Keratinocyte (primary cell): ENCODE results near the gene SPG7. TPM values are rescaled to one million over a fixed set of nuclear protein-coding genes. Genes with fewer than 3 reads are reported as not detected.

Source experiments
- DNase-seq: peaks from one replicate; pipeline ENCODE4 v3.0.0-alpha.2; 2011; ENCODE audit warnings: low read depth, missing footprints, low spot score
- FAIRE-seq: peaks from 2 replicates; lab custom pipeline; 2011; peaks lifted over from hg19 to GRCh38; lab: Jason Lieb, UNC
- H2AFZ ChIP-seq: 2 replicates; pipeline ENCODE4 v1.6.0; 2012; ENCODE audit warnings: low read length, control low read depth, inconsistent platforms; ENCODE audit not compliant: control insufficient read depth
- H3K27ac ChIP-seq: 2 replicates; pipeline ENCODE4 v1.5.1; 2011; ENCODE audit warnings: low read length; ENCODE audit not compliant: control insufficient read depth, insufficient read depth
- H3K27me3 ChIP-seq: 3 replicates; pipeline ENCODE4 v1.6.0; 2011; ENCODE audit warnings: low read length; ENCODE audit not compliant: control insufficient read depth, insufficient read depth; ENCODE audit errors: extremely low read depth
- H3K36me3 ChIP-seq, 2 experiments: 2 replicates in 1 of 2; 3 replicates in 1 of 2; pipeline ENCODE4 v1.5.1; 2011; ENCODE audit warnings: low read length in 2 of 2, mild to moderate bottlenecking in 1 of 2; ENCODE audit not compliant: control insufficient read depth in 2 of 2, insufficient read depth in 2 of 2; ENCODE audit errors: extremely low read depth in 1 of 2
- H3K4me1 ChIP-seq: 3 replicates; pipeline ENCODE4 v1.5.1; 2011; ENCODE audit warnings: low read length; ENCODE audit not compliant: control insufficient read depth, insufficient read depth; ENCODE audit errors: extremely low read depth
- H3K4me2 ChIP-seq: 3 replicates; pipeline ENCODE4 v1.6.0; 2011; ENCODE audit warnings: low read depth, low read length; ENCODE audit not compliant: control insufficient read depth, insufficient read depth; ENCODE audit errors: extremely low read depth
- H3K4me3 ChIP-seq, 3 experiments: fragments of 200-600 bp in 1 of 3; sonication (generic) in 1 of 3; 2 replicates in 2 of 3; 3 replicates in 1 of 3; pipeline ENCODE4 v1.5.1; 2011 to 2016; ENCODE audit warnings: low read length in 3 of 3, mild to moderate bottlenecking in 3 of 3, control low read depth in 2 of 3, inconsistent platforms in 1 of 3, low read depth in 1 of 3, mixed read lengths in 1 of 3, mixed run types in 1 of 3, moderate library complexity in 1 of 3; ENCODE audit not compliant: control insufficient read depth in 2 of 3, insufficient read depth in 2 of 3; ENCODE audit errors: extremely low read depth in 1 of 3
- H3K79me2 ChIP-seq: 2 replicates; pipeline ENCODE4 v1.6.0; 2012; ENCODE audit warnings: low read length; ENCODE audit not compliant: control insufficient read depth, insufficient read depth
- H3K9ac ChIP-seq: 3 replicates; pipeline ENCODE4 v1.6.0; 2011; ENCODE audit warnings: low read length; ENCODE audit not compliant: control insufficient read depth, insufficient read depth; ENCODE audit errors: extremely low read depth
- H3K9me1 ChIP-seq: 3 replicates; pipeline ENCODE4 v1.6.0; 2011; ENCODE audit warnings: low read length; ENCODE audit not compliant: control insufficient read depth, insufficient read depth; ENCODE audit errors: extremely low read depth
- H3K9me3 ChIP-seq: 2 replicates; pipeline ENCODE4 v1.5.1; 2012; ENCODE audit warnings: low read depth, low read length; ENCODE audit not compliant: control insufficient read depth
- H4K20me1 ChIP-seq: 3 replicates; pipeline ENCODE4 v1.6.0; 2011; ENCODE audit warnings: low read length; ENCODE audit not compliant: control insufficient read depth, insufficient read depth; ENCODE audit errors: extremely low read depth
- EZH2 ChIP-seq: IDR thresholded peaks from one replicate; pipeline ENCODE4 v1.6.1; 2012; ENCODE audit warnings: inconsistent platforms, mild to moderate bottlenecking, low read length, moderate library complexity
- dilution Hi-C: fragments of 300-500 bp; cut with MboI; formaldehyde crosslinking; loops from one replicate; pipeline ENCODE4 v1.7.0; 2020; ENCODE audit warnings: low sequenced_read_pairs; ENCODE audit not compliant: extremely low pct_ligation_motif_present
- polyA plus RNA-seq, 5 experiments: library from polyadenylated mRNA; depleted of rRNA in 3 of 5; stranded (reverse) in 3 of 5; stranded (forward) in 1 of 5; unstranded in 1 of 5; fragments of >200 nt; gene quantifications; 1 replicate in 1 of 5; 2 replicates in 3 of 5; 3 replicates in 1 of 5; pipeline versions ENCODE4 v1.2.1 to v1.2.3, GENCODE V29; 2011 to 2012; ENCODE audit warnings: missing spikeins in 2 of 5, low read depth in 1 of 5, low replicate concordance in 1 of 5
- TF ChIP-seq, protein P1 (sequence below), 3 experiments: IDR thresholded peaks in 1 of 3; conservative IDR thresholded peaks in 1 of 3; optimal IDR thresholded peaks in 1 of 3; 2 replicates in 2 of 3; 3 replicates in 1 of 3; pipeline versions ENCODE3 to v1.5.1; 2011; ENCODE audit warnings: low read length in 3 of 3, mild to moderate bottlenecking in 3 of 3, moderate library complexity in 2 of 3, control low read depth in 1 of 3, inconsistent platforms in 1 of 3; ENCODE audit not compliant: insufficient read depth in 2 of 3; ENCODE audit errors: extremely low read depth in 1 of 3

SPG7 gene
- polyA plus RNA-seq, 1 donor (not counting 4 experiments of a cell fraction or from before 2014, with no cell fraction given), result 45.2 TPM

DNA sequence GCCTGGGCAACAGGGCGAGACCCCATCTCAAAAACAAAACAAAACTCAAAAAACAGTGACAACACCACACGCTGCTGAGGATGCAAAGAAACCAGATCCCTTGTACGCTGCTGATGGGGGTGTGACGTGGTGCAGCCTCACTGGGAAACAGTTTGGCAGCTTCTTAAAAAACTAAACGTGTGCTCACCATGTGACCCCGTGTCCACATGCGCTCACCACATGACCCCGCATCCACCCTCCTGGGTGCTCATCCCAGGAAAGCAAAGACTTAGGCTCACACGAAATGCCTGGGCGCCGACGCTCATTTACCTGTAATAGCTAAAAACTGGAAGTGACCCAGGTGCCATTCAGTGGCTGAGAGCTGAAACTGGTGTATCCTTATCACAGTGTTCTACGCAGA is 32.4 kb downstream of the SPG7 start:
- peaks cover 6% of the 10 kb centered on the region for H3K79me2 ChIP-seq
- dilution Hi-C loops, result no loop called here
- H3K27ac ChIP-seq, result no peak overlapping the region
- H3K4me1 ChIP-seq, result no peaks in the 10 kb centered on the region
- H3K36me3 ChIP-seq, result peaks cover 24 to 34% of the 10 kb centered on the region in 2 experiments
- no peak overlapping the region for H3K4me2 ChIP-seq
- no peaks in the 10 kb centered on the region for H3K9me1 ChIP-seq
- no peak overlapping the region for H3K4me3 ChIP-seq
- no peaks in the 10 kb centered on the region for H3K27me3 ChIP-seq
- no peaks in the 10 kb centered on the region for H4K20me1 ChIP-seq
- TF ChIP-seq, protein P1, sequence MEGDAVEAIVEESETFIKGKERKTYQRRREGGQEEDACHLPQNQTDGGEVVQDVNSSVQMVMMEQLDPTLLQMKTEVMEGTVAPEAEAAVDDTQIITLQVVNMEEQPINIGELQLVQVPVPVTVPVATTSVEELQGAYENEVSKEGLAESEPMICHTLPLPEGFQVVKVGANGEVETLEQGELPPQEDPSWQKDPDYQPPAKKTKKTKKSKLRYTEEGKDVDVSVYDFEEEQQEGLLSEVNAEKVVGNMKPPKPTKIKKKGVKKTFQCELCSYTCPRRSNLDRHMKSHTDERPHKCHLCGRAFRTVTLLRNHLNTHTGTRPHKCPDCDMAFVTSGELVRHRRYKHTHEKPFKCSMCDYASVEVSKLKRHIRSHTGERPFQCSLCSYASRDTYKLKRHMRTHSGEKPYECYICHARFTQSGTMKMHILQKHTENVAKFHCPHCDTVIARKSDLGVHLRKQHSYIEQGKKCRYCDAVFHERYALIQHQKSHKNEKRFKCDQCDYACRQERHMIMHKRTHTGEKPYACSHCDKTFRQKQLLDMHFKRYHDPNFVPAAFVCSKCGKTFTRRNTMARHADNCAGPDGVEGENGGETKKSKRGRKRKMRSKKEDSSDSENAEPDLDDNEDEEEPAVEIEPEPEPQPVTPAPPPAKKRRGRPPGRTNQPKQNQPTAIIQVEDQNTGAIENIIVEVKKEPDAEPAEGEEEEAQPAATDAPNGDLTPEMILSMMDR (optimal IDR thresholded peaks at IDR 0.05 in 1 of 3, IDR thresholded peaks at IDR 0.05 in 1 of 3, conservative IDR thresholded peaks at IDR 0.05 in 1 of 3; ENCODE audit: extremely low read depth in 1 of 3, insufficient read depth in 2 of 3, low read length in 3 of 3), result no peak
- TF ChIP-seq EZH2, result no peak
- no peak overlapping the region for H2AFZ ChIP-seq
- DNase-seq, result no peak
- H3K9ac ChIP-seq, result no peak overlapping the region
- no peak for FAIRE-seq
- no peaks in the 10 kb centered on the region for H3K9me3 ChIP-seq

DNA sequence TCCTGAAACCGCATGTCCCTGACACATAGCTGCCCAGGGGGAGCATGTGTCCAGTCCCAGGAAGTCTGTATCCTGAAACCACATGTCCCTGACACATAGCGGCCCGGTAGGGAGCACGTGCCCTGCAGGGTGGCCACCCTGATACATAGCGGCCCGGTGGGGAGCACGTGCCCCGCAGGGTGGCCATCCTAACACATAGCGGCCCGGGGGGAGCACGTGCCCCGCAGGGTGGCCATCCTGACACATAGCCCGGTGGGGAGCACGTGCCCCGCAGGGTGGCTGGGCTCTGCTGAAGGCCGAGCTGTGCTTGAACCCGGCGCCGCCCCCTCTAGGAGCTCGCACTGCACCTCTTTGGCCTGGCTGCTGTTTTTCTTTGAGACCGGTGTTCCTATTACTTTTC is 33.6 kb downstream of the SPG7 start:
- TF ChIP-seq, protein P1 (optimal IDR thresholded peaks at IDR 0.05 in 1 of 3, IDR thresholded peaks at IDR 0.05 in 1 of 3, conservative IDR thresholded peaks at IDR 0.05 in 1 of 3; ENCODE audit: extremely low read depth in 1 of 3, insufficient read depth in 2 of 3, low read length in 3 of 3), result no peak
- TF ChIP-seq EZH2, result no peak
- peaks cover 5% of the 10 kb centered on the region for H3K79me2 ChIP-seq
- no peak overlapping the region for H3K27ac ChIP-seq
- no peaks in the 10 kb centered on the region for H3K9me1 ChIP-seq
- H3K4me3 ChIP-seq, result no peak overlapping the region
- H3K4me1 ChIP-seq, result no peaks in the 10 kb centered on the region
- FAIRE-seq (no peak), DNase-seq (no peak)
- no peak overlapping the region for H2AFZ ChIP-seq
- no peaks in the 10 kb centered on the region for H3K27me3 ChIP-seq
- dilution Hi-C loops, result no loop called here
- peaks cover 23 to 34% of the 10 kb centered on the region in 2 experiments for H3K36me3 ChIP-seq
- H3K4me2 ChIP-seq, result no peak overlapping the region
- no peak overlapping the region for H3K9ac ChIP-seq
- H4K20me1 ChIP-seq, result no peaks in the 10 kb centered on the region
- H3K9me3 ChIP-seq, result no peaks in the 10 kb centered on the region
